ENCODE results near the gene TTC34. TPM values are rescaled to one million over a fixed set of nuclear protein-coding genes. Genes with fewer than 3 reads are reported as not detected.

TTC34 gene
- total and polyA plus RNA-seq, 2 of the 13 experiments (the other 11 are each of a cell fraction or from before 2014, with no cell fraction given) = 0.07 to 0.11 TPM

DNA sequence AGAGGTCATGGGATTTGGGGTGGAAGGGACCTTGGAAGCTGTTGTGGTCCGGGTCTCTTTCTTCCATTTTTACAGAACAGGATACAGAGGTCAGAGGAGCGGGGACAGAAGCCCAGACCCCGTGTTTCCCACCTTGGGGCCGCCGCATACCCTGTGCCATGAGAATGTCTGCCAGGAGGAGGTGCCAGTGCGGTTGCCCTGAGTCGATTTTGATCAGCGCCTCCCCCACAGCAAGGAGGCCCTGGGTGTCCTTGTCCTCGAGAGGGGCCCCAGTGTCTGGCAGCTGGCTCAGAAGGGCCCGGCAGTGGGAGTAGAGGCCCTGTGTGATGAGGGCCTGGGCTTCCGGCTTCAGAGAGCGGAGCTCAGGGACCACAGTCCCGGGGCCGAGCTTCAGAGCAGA is 156.3 kb downstream of the TTC34 start:
- Histone ChIP-seq H3K27me3 (ENCODE audit: control insufficient read depth in 1 of 2, insufficient read depth in 2 of 2, low read length in 2 of 2) (peaks cover 0 to 2% of the 10 kb centered on the region in 2 experiments; a peak in 2 of 5 replicates), H3K27ac (ENCODE audit: extremely low read length, insufficient read depth, low read length) (no peak overlapping the region), H2AFZ (ENCODE audit: low read length) (no peak overlapping the region), H3K9ac (ENCODE audit: insufficient read depth, low read depth, low read length) (no peak overlapping the region), H3K79me2 (ENCODE audit: insufficient read depth, low read length) (peaks cover 3% of the 10 kb centered on the region), H3K36me3 (replicated peaks in 1 of 2; ENCODE audit: control insufficient read depth in 1 of 2, insufficient read depth in 2 of 2, low read length in 2 of 2) (no peaks in the 10 kb centered on the region), H3K9me3 (ENCODE audit: low read length) (peaks cover 14% of the 10 kb centered on the region), H4K20me1 (ENCODE audit: insufficient read depth, low read length) (no peaks in the 10 kb centered on the region), H3K4me2 (ENCODE audit: low read depth, low read length) (no peak overlapping the region), H3K4me1 (ENCODE audit: insufficient read depth, low read length) (peaks cover 6% of the 10 kb centered on the region; the same call in 1 of the 2 replicates), H3K4me3 (replicated peaks in 1 of 3; ENCODE audit: insufficient read depth in 1 of 3, low read depth in 2 of 3, low read length in 3 of 3) (no peak overlapping the region)
- BruUV-seq (replicated peaks) = no TSS peak
- ChIA-PET CTCF (ENCODE audit: low intra/inter-chr PET ratio, low total read pairs) (no interaction called here), POLR2A (no interaction called here)
- in situ Hi-C loops (cut with HindIII; ENCODE audit: extremely low pct_ligation_motif_present, low pct_unique_long_range_greater_than_20kb) = no loop called here
- intact Hi-C loops (cut with micrococcal nuclease; ENCODE audit: unreplicated experiment) = no loop called here
- DNase-seq (ENCODE audit: low spot score) = no peak
- TF ChIP-seq CREBL2 (CRISPR knock-in tag; IDR thresholded peaks at IDR 0.05; ENCODE audit: borderline replicate concordance) = no peak
- no peak for TF ChIP-seq AKNA (CRISPR knock-in tag; IDR thresholded peaks at IDR 0.05; ENCODE audit: borderline replicate concordance)
- TF ChIP-seq, protein P1, sequence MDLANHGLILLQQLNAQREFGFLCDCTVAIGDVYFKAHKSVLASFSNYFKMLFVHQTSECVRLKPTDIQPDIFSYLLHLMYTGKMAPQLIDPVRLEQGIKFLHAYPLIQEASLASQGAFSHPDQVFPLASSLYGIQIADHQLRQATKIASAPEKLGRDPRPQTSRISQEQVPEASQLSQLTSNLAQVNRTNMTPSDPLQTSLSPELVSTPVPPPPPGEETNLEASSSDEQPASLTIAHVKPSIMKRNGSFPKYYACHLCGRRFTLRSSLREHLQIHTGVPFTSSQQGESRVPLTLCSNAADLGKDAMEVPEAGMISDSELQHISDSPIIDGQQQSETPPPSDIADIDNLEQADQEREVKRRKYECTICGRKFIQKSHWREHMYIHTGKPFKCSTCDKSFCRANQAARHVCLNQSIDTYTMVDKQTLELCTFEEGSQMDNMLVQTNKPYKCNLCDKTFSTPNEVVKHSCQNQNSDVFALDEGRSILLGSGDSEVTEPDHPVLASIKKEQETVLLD (CRISPR knock-in tag; IDR thresholded peaks at IDR 0.05; ENCODE audit: low read depth) = no peak
- no peak for TF ChIP-seq RFXANK (CRISPR knock-in tag; IDR thresholded peaks at IDR 0.05)
- no peak for TF ChIP-seq ZNF609 (CRISPR knock-in tag; IDR thresholded peaks at IDR 0.05; ENCODE audit: borderline replicate concordance)
- no peak for TF ChIP-seq HBP1 (CRISPR knock-in tag; IDR thresholded peaks at IDR 0.05; ENCODE audit: low read depth)
- TF ChIP-seq SMC3 (IDR thresholded peaks at IDR 0.05; ENCODE audit: low read length) = no peak
- no peak for TF ChIP-seq BORCS8-MEF2B (CRISPR knock-in tag; IDR thresholded peaks at IDR 0.05)
- no peak for ATAC-seq
- 54% methylated on average over 8 of the region's 14 CpGs for WGBS (ENCODE audit: low lambda C conversion rate)
- no peak for FAIRE-seq

Data from HepG2 (cell line).